HG02870 (cell line): ENCODE measurements around the gene ZXDC.

Experiments used
- ATAC-seq: cut with Tn5 transposase; IDR thresholded peaks from one replicate; pipeline ENCODE4 v1.9.1; 2021; ENCODE audit warnings: mild to moderate bottlenecking, moderate library complexity; ENCODE audit not compliant: unreplicated experiment

ZXDC gene

DNA sequence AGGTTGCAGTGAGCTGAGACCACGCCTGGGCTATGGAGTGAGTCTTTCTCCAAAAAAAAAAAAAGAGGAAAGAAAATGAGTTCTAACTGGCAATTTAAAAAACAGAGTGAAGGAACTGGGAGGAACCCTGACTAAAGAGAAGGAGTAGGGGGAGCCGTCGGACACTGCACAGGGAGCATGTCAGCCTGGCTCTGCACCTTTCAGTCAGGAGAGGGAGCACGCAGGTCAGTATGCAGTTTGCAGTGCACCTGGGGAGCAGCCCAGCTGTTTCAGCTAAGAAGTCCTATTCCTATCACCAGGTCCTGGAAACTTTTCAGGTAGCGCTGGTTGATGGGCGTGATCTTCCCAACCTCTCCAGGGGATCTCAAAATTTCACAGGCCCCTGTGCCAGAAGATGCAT is 14.9 kb upstream of the ZXDC start:
- ATAC-seq = no peak

- no peak for ATAC-seq
These were observed 13.3 kb upstream of the ZXDC start for GRCh38 chr3:126488886-126489569.

- no peak for ATAC-seq
These were observed 12.5 kb upstream of the ZXDC start for GRCh38 chr3:126488185-126488584.

DNA sequence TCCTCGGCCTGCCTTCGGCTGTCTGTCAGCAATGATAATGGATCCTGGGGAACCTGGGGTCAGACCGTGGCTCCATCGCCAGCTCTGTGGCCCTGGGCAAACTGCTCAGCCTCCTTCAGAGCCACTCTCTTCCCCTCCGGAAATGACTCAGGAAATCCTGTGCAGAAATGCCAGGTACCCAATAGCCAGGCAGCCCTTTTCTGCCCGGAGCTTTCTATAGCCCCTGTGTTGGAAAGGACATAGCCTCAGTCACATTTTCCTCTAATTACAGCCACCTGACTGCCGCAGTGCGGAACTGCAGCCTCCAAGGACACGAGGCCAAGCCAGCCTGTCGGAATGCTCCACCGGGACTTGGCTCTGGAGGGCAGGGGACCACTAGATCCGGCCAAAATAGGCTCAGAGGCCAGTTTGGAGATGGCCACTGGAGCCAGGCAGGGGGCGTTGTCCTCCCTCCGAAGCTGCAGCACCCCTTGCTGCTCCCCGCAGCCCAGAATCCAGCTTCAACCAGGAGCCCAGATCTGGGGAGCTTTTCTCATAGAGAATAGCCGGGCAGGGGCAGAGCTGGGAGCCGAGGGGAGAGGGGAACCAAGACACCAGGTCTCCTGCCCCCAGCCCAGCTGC is 11.6 kb upstream of the ZXDC start:
- no peak for ATAC-seq

DNA sequence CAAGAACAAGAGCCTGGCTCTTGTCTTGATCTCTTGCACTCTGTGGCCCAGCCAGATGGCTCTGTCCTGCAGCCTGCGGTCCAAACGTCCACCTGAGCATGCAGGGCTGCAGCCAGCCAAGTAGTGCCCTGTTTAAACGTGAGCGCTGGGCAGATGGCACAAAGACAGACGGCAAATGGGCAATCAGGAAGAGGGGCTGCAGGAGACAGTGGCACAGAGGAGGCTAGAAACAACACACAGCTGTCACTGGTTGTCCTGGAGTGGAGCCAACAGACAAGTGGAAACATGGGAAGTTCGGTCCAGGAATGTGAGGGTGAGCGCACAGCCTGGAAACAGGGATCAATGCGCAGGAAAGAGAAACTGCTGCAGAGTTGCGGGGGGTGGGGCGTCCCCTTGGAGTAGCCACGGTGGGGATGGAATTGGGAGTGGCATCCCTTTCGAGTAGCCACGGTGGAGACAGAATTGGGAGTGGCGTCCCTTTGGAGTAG is 10.7 kb upstream of the ZXDC start:
- ATAC-seq = no peak

- ATAC-seq = no peak
These were observed 10.3 kb upstream of the ZXDC start for GRCh38 chr3:126485956-126486355.

DNA sequence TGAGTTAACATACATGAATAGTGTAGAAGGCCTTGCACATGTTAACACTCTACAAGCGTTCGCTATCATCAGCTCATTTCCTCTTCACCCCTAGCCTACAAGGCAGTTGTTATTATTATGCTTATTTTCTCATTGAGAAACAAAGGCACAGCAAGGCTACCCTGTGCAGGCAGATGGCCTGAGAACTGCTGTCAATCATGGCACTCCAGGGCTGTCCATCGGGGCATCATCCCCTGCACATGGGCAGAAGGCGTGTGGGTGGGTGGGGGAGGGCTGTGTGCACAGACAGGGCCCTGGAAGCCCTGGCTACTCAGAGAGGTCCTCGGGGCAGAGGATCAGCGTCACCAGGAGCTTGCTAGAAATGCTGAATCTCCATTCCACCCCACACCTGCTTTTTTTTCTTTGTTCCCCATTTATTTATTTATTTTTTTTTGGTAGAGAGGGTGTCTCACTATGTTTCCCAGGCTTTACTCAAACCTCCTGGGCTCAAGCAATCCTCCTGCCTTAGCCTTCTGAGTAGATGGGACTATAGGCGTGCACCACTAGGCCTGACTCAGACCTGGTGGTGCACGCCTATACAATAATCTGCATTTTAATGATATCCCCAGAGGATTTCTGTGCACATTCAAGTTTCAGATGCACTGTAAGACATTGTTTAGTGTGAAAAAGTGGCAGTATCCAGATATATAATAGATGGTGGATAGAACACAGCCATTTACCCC is 9.6 kb upstream of the ZXDC start:
- ATAC-seq = no peak

GRCh38 chr3:126484662-126485061 is 9.0 kb upstream of the ZXDC start:
- no peak for ATAC-seq

DNA sequence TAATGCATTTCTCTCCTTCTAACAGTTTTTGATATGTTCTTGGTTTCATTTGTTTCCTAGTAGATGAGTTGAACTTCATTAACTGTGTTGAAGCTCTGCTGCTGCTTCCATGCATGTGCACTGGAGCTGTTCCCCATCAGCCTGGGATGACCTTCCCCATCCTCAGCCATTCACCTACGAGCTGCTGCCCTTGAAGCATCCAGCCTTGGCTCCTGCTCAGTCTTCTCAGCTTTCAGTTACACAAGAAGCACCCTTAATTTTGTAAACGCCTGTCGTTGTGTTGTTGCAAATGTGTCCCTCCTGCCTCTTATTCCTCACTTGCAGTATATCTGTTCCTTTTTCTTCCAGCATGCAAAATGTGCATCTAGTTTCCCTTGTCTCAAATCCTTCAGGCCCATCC is 8.5 kb upstream of the ZXDC start:
- no peak for ATAC-seq

DNA sequence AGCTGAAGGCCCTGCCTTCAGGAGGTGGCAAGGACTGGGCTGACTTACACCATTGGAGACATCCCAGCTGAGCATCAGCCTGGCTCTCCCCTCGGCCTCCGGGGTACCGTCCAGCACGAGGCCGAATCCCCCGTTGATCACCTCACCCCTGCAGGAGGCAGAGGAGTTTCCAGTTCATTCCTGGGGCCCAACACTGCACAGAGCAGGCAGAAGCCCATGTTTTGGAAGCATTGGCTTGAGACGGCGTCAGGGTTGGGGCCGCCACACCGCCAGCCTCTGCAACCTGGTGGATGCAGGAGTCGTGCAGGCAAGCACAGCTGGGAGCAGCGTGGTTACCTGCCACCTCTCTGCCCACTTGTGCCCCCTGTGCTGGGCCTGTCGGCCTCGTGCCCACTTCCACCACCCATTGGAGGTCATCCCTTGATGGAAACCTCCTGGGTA is 7.7 kb upstream of the ZXDC start:
- no peak for ATAC-seq

DNA sequence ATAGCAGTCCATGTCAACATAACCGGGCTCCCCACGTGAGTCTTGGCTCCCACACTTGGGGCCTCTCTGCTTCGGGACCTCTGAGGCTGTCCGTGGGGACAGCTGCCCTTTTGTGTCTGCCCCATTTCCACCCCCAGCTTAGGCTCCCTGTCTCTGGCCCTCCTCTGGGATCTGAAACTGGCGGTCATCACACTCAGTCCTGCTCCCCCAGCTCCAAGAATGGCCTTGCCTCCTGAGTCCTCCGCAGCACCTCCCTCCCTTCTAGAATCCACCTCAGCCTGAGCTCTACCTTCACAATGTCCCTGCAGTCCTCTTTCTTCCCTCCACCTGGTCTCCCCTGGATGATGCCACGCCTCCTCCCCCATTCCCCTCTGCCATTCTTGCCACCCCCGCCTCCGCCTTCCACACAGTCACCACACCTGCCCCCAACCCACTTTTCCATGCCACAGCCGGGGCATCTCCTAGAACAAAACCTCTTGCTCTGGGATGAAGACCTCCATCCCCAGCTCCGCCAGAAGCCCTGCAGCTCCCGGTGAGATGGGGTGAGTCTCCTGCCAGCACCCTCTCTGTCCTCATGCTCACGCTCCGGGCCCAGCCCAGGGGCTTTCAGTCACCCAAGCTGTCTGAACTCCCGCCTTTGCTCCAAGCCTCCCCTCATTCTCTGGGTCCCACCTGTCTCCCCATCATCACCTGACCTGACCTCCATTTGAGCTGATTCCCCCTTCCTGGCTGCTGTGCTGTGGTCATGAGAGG is 7.0 kb upstream of the ZXDC start:
- no peak for ATAC-seq

GRCh38 chr3:126481808-126482502 is 6.3 kb upstream of the ZXDC start:
- ATAC-seq = no peak

- no peak for ATAC-seq
These were observed 5.2 kb upstream of the ZXDC start for GRCh38 chr3:126480861-126481260.

DNA sequence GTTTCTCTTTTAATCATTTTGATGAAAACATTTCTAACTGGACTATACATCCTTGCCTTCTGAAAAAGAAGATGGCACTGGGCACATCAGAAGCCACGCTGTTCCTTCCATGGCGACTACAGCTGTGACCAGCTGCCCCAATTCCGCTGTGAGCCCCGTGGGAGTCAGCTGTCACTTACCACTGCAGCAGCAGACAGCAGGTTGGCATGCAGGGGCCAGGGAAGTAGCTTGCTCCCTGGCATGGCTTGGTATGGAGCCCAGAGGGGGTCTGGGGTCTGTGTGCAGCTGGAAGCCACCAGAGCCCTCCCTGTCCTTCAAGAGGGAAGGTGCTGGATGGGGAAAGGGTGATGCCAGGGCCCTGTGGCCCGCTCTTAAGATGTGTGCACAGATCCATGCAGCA is 4.5 kb upstream of the ZXDC start:
- no peak for ATAC-seq

DNA sequence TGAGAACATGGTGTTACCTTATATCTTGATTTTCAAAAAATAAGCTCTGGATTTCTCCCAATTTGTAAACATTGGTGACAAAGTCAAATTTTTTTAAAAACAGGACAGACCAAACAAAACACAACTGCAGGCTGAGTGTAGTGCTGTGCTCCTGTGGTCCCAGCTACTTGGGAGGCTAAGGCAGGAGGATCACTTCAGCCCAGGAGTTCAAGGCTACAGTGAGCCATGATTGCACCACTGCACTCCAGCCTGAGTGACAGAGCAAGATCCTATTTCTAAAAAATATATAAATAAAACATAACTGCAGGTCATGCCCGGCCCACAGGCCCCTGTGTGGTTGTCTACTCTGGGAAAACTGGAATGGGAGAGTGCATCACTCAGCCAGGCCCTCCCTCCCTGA is 4.0 kb upstream of the ZXDC start:
- ATAC-seq = no peak

- no peak for ATAC-seq
These were observed 3.1 kb upstream of the ZXDC start for GRCh38 chr3:126478581-126479310.

GRCh38 chr3:126477061-126477380 is 1.3 kb upstream of the ZXDC start:
- ATAC-seq = no peak

- peak; percentile 8 for ATAC-seq
These were observed 722 bp upstream of the ZXDC start for GRCh38 chr3:126476166-126477060.
